ENCODE data around the gene BACE1-AS.

The BACE1-AS gene

DNA sequence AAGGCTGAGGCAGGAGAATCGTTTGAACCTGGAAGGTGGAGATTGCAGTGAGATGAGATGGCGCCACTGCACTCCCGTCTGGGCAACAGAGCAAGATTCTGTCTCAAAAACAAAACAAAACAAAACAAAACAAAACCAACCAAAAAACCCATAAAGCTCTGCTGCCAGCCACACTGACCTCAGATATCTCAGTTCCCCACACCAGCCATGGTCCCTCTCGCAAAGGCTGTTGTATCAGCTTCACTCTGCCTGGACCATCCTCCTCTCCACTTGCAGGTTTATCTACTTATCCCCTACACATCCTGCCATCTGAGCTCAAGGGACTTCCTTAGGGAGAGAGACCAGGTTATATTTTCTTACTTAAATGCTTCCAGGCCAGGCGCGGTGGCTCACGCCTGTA lies 11.1 kb downstream of the BACE1-AS start:
- TF ChIP-seq TAF1 (IDR thresholded peaks at IDR 0.05; ENCODE audit: borderline replicate concordance, insufficient read depth, low read length), result no peak
- no peak for TF ChIP-seq FOXP2 (optimal IDR thresholded peaks at IDR 0.05; ENCODE audit: borderline replicate concordance, extremely low read depth, extremely low read length, insufficient read depth)
- no peak for TF ChIP-seq POLR2AphosphoS5 (IDR thresholded peaks at IDR 0.05; ENCODE audit: low read depth, low read length)
- TF ChIP-seq SIN3A (IDR thresholded peaks at IDR 0.05; ENCODE audit: borderline replicate concordance, insufficient read depth, low read length), result no peak

- TF ChIP-seq POLR2AphosphoS5 (IDR thresholded peaks at IDR 0.05; ENCODE audit: low read depth, low read length), result 0 out of 2 replicates have a peak, but pooled peaks have one; percentile 10
- TF ChIP-seq TAF1 (IDR thresholded peaks at IDR 0.05; ENCODE audit: borderline replicate concordance, insufficient read depth, low read length), result no peak
Measured at GRCh38 chr11:117303101-117303500, 12.0 kb downstream of the BACE1-AS start.

DNA sequence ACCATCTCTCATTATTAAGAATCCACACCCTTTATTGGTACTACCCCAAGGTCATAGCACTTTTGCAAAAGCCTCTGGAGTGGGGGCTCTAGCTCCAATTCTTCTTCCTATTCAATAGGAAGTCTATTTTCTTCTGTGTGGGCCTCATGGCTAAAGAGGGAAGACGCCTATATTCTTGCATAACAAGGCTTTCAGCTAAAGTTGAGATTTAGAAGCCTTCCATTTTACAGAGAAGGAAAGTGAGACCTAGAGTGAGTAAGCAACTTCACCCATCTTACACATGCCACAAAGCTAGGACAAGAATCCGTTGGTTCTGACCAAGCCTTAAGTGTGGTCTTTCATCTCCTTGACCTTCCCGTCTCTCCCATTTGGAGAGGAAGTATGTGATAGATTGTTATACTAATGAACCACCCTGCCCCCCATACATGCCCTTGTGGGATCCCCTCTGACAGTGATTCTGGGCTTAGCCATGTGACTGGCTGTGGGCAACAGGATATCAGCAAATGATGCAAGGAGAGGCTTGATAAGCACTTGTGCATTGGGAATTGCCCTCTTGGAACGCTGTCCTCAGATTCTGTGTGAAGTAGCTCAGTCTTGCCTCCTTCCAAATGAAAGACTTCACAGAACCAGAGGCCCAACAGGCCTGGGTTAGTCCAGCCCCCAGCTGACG lies 12.6 kb downstream of the BACE1-AS start:
- no peak for TF ChIP-seq TAF1 (IDR thresholded peaks at IDR 0.05; ENCODE audit: borderline replicate concordance, insufficient read depth, low read length)
- TF ChIP-seq SIN3A (IDR thresholded peaks at IDR 0.05; ENCODE audit: borderline replicate concordance, insufficient read depth, low read length), result no peak
- TF ChIP-seq REST (IDR thresholded peaks at IDR 0.05; ENCODE audit: insufficient read depth in 1 of 2, low read depth in 2 of 2, low read length in 2 of 2), result no peak
- no peak for TF ChIP-seq FOXP2 (optimal IDR thresholded peaks at IDR 0.05; ENCODE audit: borderline replicate concordance, extremely low read depth, extremely low read length, insufficient read depth)
- TF ChIP-seq POLR2AphosphoS5 (IDR thresholded peaks at IDR 0.05; ENCODE audit: low read depth, low read length), result no peak

DNA sequence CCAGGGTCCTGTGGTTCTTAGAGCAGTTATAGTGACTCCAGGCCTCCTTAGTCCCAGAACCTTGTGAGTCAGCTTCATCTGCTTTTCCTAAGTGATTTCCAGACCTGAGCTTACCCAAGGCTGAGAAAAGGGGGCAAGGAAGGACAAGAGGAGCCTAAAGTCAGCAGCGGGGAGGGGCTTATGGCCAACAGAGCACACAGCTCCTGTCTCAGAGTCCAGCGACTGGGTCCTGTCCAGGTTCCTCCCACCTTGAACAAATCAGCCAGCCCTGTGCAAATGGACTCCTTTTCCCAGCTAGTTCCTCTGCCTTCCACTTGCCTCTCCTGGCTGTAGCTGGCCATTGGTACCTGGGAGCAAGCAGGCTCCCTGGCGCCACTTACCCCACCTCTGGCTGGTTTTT lies 14.0 kb downstream of the BACE1-AS start:
- TF ChIP-seq TAF1 (IDR thresholded peaks at IDR 0.05; ENCODE audit: borderline replicate concordance, insufficient read depth, low read length), result no peak
- TF ChIP-seq FOXP2 (optimal IDR thresholded peaks at IDR 0.05; ENCODE audit: borderline replicate concordance, extremely low read depth, extremely low read length, insufficient read depth), result no peak
- TF ChIP-seq SIN3A (IDR thresholded peaks at IDR 0.05; ENCODE audit: borderline replicate concordance, insufficient read depth, low read length), result no peak
- no peak for TF ChIP-seq REST (IDR thresholded peaks at IDR 0.05; ENCODE audit: insufficient read depth in 1 of 2, low read depth in 2 of 2, low read length in 2 of 2)
- no peak for TF ChIP-seq POLR2AphosphoS5 (IDR thresholded peaks at IDR 0.05; ENCODE audit: low read depth, low read length)

- TF ChIP-seq REST (IDR thresholded peaks at IDR 0.05; ENCODE audit: insufficient read depth in 1 of 2, low read depth in 2 of 2, low read length in 2 of 2) (no peak), TAF1 (IDR thresholded peaks at IDR 0.05; ENCODE audit: borderline replicate concordance, insufficient read depth, low read length) (no peak), POLR2AphosphoS5 (IDR thresholded peaks at IDR 0.05; ENCODE audit: low read depth, low read length) (no peak), FOXP2 (optimal IDR thresholded peaks at IDR 0.05; ENCODE audit: borderline replicate concordance, extremely low read depth, extremely low read length, insufficient read depth) (no peak), SIN3A (IDR thresholded peaks at IDR 0.05; ENCODE audit: borderline replicate concordance, insufficient read depth, low read length) (no peak)
Measured at GRCh38 chr11:117309310-117309709, 18.2 kb downstream of the BACE1-AS start.

GRCh38 chr11:117313091-117313490 lies 21.9 kb downstream of the BACE1-AS start:
- no peak for TF ChIP-seq POLR2AphosphoS5 (IDR thresholded peaks at IDR 0.05; ENCODE audit: low read depth, low read length)
- no peak for TF ChIP-seq REST (IDR thresholded peaks at IDR 0.05; ENCODE audit: insufficient read depth in 1 of 2, low read depth in 2 of 2, low read length in 2 of 2)
- no peak for TF ChIP-seq TAF1 (IDR thresholded peaks at IDR 0.05; ENCODE audit: borderline replicate concordance, insufficient read depth, low read length)
- no peak for TF ChIP-seq SIN3A (IDR thresholded peaks at IDR 0.05; ENCODE audit: borderline replicate concordance, insufficient read depth, low read length)
- TF ChIP-seq FOXP2 (optimal IDR thresholded peaks at IDR 0.05; ENCODE audit: borderline replicate concordance, extremely low read depth, extremely low read length, insufficient read depth), result no peak

Data from PFSK-1 (cell line).